IPS-18a (cell line): ENCODE measurements around the gene SPDYE2.
"Not testable (repeated sequence)": the region's sequence is repeated elsewhere in the genome, so short reads cannot be mapped to it uniquely, and the experiment has no call there.

ENCODE experiments used
- H3K27ac ChIP-seq: one replicate; pipeline ENCODE4 v1.5.1; 2013; ENCODE audit warnings: low read length
- H3K27me3 ChIP-seq: one replicate; pipeline ENCODE4 v1.6.1; 2013; ENCODE audit warnings: mild to moderate bottlenecking, low read length; ENCODE audit not compliant: control insufficient read depth, insufficient read depth
- H3K36me3 ChIP-seq: one replicate; pipeline ENCODE4 v1.6.1; 2013; ENCODE audit warnings: low read depth, low read length; ENCODE audit not compliant: control insufficient read depth
- H3K4me1 ChIP-seq: one replicate; pipeline ENCODE4 v1.6.1; 2013; ENCODE audit warnings: low read depth, low read length; ENCODE audit not compliant: control insufficient read depth
- H3K4me3 ChIP-seq: one replicate; pipeline ENCODE4 v1.5.1; 2013; ENCODE audit warnings: low read length
- H3K9ac ChIP-seq: one replicate; pipeline ENCODE4 v1.6.1; 2013; ENCODE audit warnings: mild to moderate bottlenecking, low read length, moderate library complexity
- H3K9me3 ChIP-seq: one replicate; pipeline ENCODE4 v1.6.1; 2013; ENCODE audit warnings: low read depth, low read length; ENCODE audit not compliant: control insufficient read depth

The SPDYE2 gene

DNA sequence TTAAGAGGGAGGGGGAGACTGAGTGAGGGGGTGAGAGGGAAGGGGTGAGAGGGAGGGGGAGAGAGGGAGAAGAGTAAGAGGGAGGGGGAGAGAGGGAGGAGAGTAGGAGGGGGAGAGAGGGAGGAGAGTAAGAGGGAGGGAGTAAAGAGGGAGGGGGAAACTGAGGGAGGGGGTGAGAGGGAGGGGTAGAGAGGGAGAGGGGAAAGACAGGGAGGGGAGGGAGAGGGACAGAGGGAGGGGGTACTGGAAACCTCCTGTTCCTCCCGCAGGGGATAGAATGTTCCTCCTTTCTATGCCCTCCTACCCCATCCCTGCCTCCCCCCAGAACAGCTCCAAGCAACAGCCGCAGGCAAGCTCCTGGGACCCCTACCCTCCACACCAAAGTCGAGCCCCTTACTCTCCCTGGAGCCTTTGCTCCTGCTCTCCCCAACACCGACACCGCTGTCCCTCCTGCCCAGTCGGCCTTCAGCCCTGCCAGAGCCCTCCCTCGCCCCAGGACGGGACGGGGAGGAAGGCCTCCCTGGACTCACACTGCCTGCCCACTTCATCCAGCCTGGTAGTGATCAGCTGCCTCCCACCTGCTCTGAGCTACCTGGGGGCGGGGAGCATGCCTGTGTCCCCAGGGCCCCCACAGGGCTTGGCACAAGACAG is 60.8 kb downstream of the SPDYE2 start:
- not testable (repeated sequence) for H3K27ac ChIP-seq, H3K9ac ChIP-seq, H3K4me3 ChIP-seq, H3K36me3 ChIP-seq, H3K4me1 ChIP-seq, H3K27me3 ChIP-seq, H3K9me3 ChIP-seq
